Esophagus muscularis mucosa (tissue), 4 donors: ENCODE data around the gene CDKN2B-AS1.

Experiments used
- EP300 ChIP-seq: sonication (generic); formaldehyde crosslinking; IDR thresholded peaks from one replicate; pipeline ENCODE4 v1.6.1; 2017; ENCODE audit warnings: antibody characterized with exemption
- POLR2A ChIP-seq: fragments of 450-650 bp; IDR thresholded peaks from one replicate; pipeline ENCODE4 v1.6.1; 2017; ENCODE audit warnings: antibody characterized with exemption, moderate library complexity, mild to moderate bottlenecking, low read depth
- TF ChIP-seq, protein P1 (sequence below), 3 experiments: fragments of 200-600 bp in 2 of 3; fragments of 450-650 bp in 1 of 3; sonication (generic) in 2 of 3; IDR thresholded peaks; one replicate each; pipeline ENCODE4 v1.5.1; 2017 to 2019; ENCODE audit warnings: antibody characterized with exemption in 3 of 3, mild to moderate bottlenecking in 2 of 3, moderate library complexity in 1 of 3

DNA sequence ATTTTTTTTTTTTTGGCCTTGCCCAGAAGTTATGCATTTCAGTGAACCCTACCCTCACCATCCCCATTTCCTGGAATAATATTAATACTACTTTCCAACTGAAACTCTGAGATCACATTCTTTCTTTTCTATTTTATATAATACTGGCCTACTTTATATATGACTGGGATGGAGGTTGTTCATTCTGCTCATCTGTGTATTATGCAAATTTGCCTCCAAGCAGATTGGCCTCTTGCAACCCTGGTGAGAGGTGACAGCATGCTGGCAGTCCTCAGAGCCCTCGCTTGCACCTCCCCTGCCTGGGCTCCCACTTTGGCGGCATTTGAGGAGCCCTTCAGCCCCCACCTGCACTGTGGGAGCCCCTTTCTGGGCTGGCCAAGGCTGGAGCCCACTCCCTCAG is 35.8 kb upstream of the CDKN2B-AS1 start:
- TF ChIP-seq EP300 (no peak), POLR2A (no peak)
- TF ChIP-seq, protein P1, sequence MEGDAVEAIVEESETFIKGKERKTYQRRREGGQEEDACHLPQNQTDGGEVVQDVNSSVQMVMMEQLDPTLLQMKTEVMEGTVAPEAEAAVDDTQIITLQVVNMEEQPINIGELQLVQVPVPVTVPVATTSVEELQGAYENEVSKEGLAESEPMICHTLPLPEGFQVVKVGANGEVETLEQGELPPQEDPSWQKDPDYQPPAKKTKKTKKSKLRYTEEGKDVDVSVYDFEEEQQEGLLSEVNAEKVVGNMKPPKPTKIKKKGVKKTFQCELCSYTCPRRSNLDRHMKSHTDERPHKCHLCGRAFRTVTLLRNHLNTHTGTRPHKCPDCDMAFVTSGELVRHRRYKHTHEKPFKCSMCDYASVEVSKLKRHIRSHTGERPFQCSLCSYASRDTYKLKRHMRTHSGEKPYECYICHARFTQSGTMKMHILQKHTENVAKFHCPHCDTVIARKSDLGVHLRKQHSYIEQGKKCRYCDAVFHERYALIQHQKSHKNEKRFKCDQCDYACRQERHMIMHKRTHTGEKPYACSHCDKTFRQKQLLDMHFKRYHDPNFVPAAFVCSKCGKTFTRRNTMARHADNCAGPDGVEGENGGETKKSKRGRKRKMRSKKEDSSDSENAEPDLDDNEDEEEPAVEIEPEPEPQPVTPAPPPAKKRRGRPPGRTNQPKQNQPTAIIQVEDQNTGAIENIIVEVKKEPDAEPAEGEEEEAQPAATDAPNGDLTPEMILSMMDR (IDR thresholded peaks at IDR 0.05), result no peak
